ENCODE data around the gene C2orf92. TPM values are rescaled to one million over a fixed set of nuclear protein-coding genes. Genes with fewer than 3 reads are reported as not detected.

Gene C2orf92
- total RNA-seq, 1 donor from 2014 or later, result 3.3 TPM

GRCh38 chr2:97717613-97717995 is 48.1 kb downstream of the C2orf92 start:
- no peaks in the 10 kb centered on the region for H3K9me3 Mint-ChIP-seq
- Histone ChIP-seq H3K9ac (no peak overlapping the region), H3K27ac (no peak overlapping the region), H3K9me3 (ENCODE audit: low read depth) (no peaks in the 10 kb centered on the region), H4K20me1 (ENCODE audit: low read depth) (no peaks in the 10 kb centered on the region), H3K36me3 (no peaks in the 10 kb centered on the region), H3K27me3 (no peaks in the 10 kb centered on the region), H3K4me1 (no peaks in the 10 kb centered on the region), H2AFZ (replicated peaks) (no peak overlapping the region), H3K79me2 (ENCODE audit: low read depth) (no peaks in the 10 kb centered on the region), H3F3A (ENCODE audit: low read depth) (no peaks in the 10 kb centered on the region), H3K4me3 (no peak overlapping the region), H3K4me2 (no peak overlapping the region)
- H3K27me3 Mint-ChIP-seq (ENCODE audit: insufficient read depth, low read depth), result peaks cover 2% of the 10 kb centered on the region
- no peak for DNase-seq (ENCODE audit: low spot score)
- TF ChIP-seq EZH2phosphoT487 (IDR thresholded peaks at IDR 0.05) (no peak), CTCF (IDR thresholded peaks at IDR 0.05) (no peak), EZH2 (IDR thresholded peaks at IDR 0.05) (no peak)
- H3K4me3 Mint-ChIP-seq, result no peak overlapping the region
- H3K36me3 Mint-ChIP-seq, result no peaks in the 10 kb centered on the region
- H3K27ac Mint-ChIP-seq, result peak overlapping the region; percentile 12
- peaks cover 17% of the 10 kb centered on the region for H3K4me1 Mint-ChIP-seq

- no peak overlapping the region for H2AFZ ChIP-seq (replicated peaks)
- H3K79me2 ChIP-seq (ENCODE audit: low read depth), result no peaks in the 10 kb centered on the region
- no peak overlapping the region for H3K9ac ChIP-seq
- Mint-ChIP-seq H3K4me3 (no peak overlapping the region), H3K27me3 (ENCODE audit: insufficient read depth, low read depth) (peaks cover 2% of the 10 kb centered on the region), H3K27ac (peak overlapping the region; percentile 12), H3K36me3 (no peaks in the 10 kb centered on the region), H3K4me1 (peaks cover 15% of the 10 kb centered on the region), H3K9me3 (no peaks in the 10 kb centered on the region)
- no peaks in the 10 kb centered on the region for H4K20me1 ChIP-seq (ENCODE audit: low read depth)
- no peaks in the 10 kb centered on the region for H3K4me1 ChIP-seq
- no peaks in the 10 kb centered on the region for H3K36me3 ChIP-seq
- no peak overlapping the region for H3K4me3 ChIP-seq
- DNase-seq (ENCODE audit: low spot score), result no peak
- no peaks in the 10 kb centered on the region for H3F3A ChIP-seq (ENCODE audit: low read depth)
- no peaks in the 10 kb centered on the region for H3K9me3 ChIP-seq (ENCODE audit: low read depth)
- no peaks in the 10 kb centered on the region for H3K27me3 ChIP-seq
- TF ChIP-seq EZH2phosphoT487 (IDR thresholded peaks at IDR 0.05) (no peak), EZH2 (IDR thresholded peaks at IDR 0.05) (no peak), CTCF (IDR thresholded peaks at IDR 0.05) (no peak)
- H3K27ac ChIP-seq, result no peak overlapping the region
- H3K4me2 ChIP-seq, result no peak overlapping the region
Measured at GRCh38 chr2:97718051-97718882, 48.8 kb downstream of the C2orf92 start.

GRCh38 chr2:97718942-97719341 is 49.4 kb downstream of the C2orf92 start:
- H3K4me1 Mint-ChIP-seq, result peaks cover 13% of the 10 kb centered on the region
- Histone ChIP-seq H3K27me3 (no peaks in the 10 kb centered on the region), H3K4me1 (no peaks in the 10 kb centered on the region), H3K27ac (no peak overlapping the region), H3K4me2 (no peak overlapping the region), H3K79me2 (ENCODE audit: low read depth) (no peaks in the 10 kb centered on the region), H3K36me3 (no peaks in the 10 kb centered on the region), H3K9ac (no peak overlapping the region), H3F3A (ENCODE audit: low read depth) (no peaks in the 10 kb centered on the region), H3K4me3 (no peak overlapping the region), H2AFZ (replicated peaks) (no peak overlapping the region), H3K9me3 (ENCODE audit: low read depth) (no peaks in the 10 kb centered on the region), H4K20me1 (ENCODE audit: low read depth) (no peaks in the 10 kb centered on the region)
- DNase-seq (ENCODE audit: low spot score), result no peak
- H3K27me3 Mint-ChIP-seq (ENCODE audit: insufficient read depth, low read depth), result peaks cover under 1% of the 10 kb centered on the region
- no peaks in the 10 kb centered on the region for H3K36me3 Mint-ChIP-seq
- H3K4me3 Mint-ChIP-seq, result no peak overlapping the region
- H3K9me3 Mint-ChIP-seq, result no peaks in the 10 kb centered on the region
- TF ChIP-seq EZH2 (IDR thresholded peaks at IDR 0.05) (no peak), EZH2phosphoT487 (IDR thresholded peaks at IDR 0.05) (no peak), CTCF (IDR thresholded peaks at IDR 0.05) (no peak)
- H3K27ac Mint-ChIP-seq, result no peak overlapping the region

All from neural progenitor cell (in vitro differentiated cells).